Erythroblast (primary cell): Measurements from ENCODE around the gene TCF4.

ENCODE experiments used
- GATA1 ChIP-seq: IDR thresholded peaks from 2 replicates; pipeline ENCODE4 v1.6.1; 2011; ENCODE audit warnings: low read depth, mild to moderate bottlenecking, control low read depth, low read length, moderate library complexity
- POLR2A ChIP-seq: IDR thresholded peaks from 2 replicates; pipeline ENCODE4 v1.6.1; 2011; ENCODE audit warnings: mild to moderate bottlenecking, low read length

DNA sequence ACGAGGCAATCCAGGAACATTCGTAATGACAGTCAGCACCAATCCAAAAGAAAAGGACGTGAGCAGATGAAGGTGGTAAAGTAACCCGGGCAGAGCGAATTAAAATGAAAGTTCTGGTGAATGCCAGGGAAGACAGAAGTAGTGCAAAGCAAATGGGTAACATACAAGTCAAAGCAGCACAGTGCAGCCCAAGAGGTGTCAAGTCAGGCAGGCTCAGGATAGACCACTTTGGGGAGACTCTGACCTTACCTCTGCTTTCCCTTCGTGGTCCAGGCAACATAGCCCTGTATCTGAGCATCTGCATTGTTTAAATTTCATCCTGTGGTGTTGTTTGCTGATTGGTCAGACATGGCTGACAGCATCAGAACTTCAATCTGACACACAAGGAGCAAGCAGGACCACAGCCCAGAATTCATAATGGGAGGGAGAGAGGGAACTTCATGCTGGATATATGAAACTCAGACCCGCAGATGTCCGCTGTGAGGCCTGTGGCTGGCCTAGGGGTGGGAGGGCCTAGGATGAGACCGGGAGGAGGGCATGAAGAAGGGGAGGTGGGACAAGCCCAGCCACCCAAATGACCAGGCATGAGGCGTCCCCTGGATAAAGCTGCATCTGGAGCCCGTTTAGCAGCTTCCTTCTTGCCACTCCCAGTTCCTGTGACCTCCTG is 285.7 kb downstream of the TCF4 start:
- no peak for TF ChIP-seq POLR2A
- TF ChIP-seq GATA1, result no peak
